Astrocyte of the spinal cord (primary cell): Measurements from ENCODE around the gene IFNA2.
"Not testable (repeated sequence)": the region's sequence is repeated elsewhere in the genome, so short reads cannot be mapped to it uniquely, and the experiment has no call there.

Experiments
- DNase-seq: peaks from one replicate; pipeline ENCODE4 v3.0.0; 2011; ENCODE audit warnings: low read depth, low spot score
- H3K4me3 ChIP-seq: 2 replicates; pipeline ENCODE4 v1.5.1; 2011; ENCODE audit warnings: low read depth, mild to moderate bottlenecking, low read length, moderate library complexity
- in situ Hi-C: cut with HindIII; loops from 2 replicates; pipeline ENCODE4 v1.10.0; 2017; ENCODE audit warnings: low sequenced_read_pairs
- TF ChIP-seq, protein P1 (sequence below): IDR thresholded peaks from 2 replicates; pipeline ENCODE4 v1.5.1; 2012; ENCODE audit warnings: low read depth, mild to moderate bottlenecking, low read length, inconsistent platforms

The IFNA2 gene

DNA sequence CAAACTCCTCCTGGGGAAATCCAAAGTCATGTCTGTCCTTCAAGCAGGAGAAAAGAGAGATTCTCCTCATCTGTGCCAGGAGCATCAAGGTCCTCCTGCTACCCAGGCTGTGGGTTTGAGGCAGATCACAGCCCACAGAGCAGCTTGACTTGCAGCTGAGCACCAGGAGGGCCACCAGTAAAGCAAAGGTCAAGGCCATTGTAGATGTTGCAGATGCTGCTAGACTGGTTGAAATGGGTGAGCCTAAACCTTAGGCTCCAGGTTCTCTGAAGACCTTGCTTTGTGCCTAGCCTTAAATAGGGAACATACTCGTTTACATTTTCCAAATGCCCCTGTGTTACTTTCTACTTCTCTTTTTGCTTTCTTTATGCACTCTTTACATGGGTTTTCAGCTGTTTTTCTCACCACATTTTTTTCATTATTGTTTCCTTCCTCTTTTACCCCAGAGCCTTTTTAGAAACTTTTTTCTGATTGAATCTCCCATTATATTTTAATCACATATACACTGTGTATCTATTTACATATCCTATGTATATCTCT, at the start of gene IFNA2:
IFNA2 (minus strand) TSS at position 268 of the 540 bp plus-strand sequence; CDS start at position 199, 69 bp downstream.
- in situ Hi-C loops = no loop called here
- no peak for DNase-seq
- no peak within 1 kb of the TSS for H3K4me3 ChIP-seq
- TF ChIP-seq, protein P1, sequence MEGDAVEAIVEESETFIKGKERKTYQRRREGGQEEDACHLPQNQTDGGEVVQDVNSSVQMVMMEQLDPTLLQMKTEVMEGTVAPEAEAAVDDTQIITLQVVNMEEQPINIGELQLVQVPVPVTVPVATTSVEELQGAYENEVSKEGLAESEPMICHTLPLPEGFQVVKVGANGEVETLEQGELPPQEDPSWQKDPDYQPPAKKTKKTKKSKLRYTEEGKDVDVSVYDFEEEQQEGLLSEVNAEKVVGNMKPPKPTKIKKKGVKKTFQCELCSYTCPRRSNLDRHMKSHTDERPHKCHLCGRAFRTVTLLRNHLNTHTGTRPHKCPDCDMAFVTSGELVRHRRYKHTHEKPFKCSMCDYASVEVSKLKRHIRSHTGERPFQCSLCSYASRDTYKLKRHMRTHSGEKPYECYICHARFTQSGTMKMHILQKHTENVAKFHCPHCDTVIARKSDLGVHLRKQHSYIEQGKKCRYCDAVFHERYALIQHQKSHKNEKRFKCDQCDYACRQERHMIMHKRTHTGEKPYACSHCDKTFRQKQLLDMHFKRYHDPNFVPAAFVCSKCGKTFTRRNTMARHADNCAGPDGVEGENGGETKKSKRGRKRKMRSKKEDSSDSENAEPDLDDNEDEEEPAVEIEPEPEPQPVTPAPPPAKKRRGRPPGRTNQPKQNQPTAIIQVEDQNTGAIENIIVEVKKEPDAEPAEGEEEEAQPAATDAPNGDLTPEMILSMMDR = no peak

DNA sequence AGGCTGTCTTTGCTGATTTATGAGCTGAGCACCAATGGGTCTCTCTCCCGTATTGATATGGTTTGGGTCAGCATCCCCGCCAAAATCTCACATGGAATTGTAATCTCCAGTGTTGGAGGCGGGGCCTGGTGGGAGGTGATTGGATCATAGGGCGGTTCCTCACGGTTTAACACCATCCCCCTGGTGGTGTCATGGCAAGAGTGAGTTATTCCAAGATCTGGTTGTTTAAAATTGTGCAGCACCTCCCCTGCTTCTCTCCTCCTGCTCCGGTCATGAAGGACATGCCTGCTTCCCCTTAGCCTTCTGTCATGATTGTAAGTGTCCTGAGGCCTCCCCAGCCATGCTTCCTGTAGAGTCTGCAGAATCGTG, 49.8 kb upstream of the IFNA2 start:
- DNase-seq, in situ Hi-C loops, H3K4me3 ChIP-seq: not testable (repeated sequence)

DNA sequence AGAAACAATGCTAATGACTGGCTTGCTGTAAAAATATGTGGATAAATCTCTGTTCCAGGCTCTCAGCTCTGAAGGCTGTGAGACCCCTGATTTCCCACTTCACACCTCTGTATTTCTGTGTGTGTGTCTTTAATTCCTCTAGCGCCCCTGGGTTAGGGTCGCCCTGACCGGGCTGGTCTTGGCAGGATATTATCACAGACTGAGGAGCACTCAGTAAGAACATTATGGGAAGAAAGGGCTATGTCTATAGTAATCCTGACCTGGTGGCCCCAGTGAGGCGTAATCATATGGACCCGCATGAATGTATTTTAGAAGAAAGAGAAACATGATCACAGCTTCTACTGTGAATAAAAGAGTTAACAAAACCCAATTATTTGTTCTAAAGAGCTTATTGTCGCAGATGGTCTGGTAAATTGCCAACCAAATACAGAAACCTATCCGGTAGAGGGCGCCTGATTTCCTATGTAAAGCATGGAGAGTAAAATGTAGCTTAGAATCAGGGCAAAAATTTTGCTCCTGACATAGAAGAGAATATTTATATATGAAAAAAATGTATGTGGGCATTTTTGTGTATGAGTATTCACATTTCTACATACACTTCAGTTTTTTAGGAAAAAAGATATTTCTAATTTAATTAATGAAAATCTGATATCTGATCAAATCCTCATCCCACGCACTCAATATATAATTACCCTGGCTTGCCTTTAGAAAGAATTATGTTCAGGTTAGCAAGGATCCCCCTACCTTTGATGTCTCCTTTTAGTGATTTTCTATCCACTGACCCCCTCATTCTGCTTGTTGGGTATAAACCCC, 49.2 kb upstream of the IFNA2 start:
- in situ Hi-C loops = no loop called here
- TF ChIP-seq, protein P1 = peak; percentile 73
- peak; percentile 78 for DNase-seq
- H3K4me3 ChIP-seq = no peak overlapping the region

DNA sequence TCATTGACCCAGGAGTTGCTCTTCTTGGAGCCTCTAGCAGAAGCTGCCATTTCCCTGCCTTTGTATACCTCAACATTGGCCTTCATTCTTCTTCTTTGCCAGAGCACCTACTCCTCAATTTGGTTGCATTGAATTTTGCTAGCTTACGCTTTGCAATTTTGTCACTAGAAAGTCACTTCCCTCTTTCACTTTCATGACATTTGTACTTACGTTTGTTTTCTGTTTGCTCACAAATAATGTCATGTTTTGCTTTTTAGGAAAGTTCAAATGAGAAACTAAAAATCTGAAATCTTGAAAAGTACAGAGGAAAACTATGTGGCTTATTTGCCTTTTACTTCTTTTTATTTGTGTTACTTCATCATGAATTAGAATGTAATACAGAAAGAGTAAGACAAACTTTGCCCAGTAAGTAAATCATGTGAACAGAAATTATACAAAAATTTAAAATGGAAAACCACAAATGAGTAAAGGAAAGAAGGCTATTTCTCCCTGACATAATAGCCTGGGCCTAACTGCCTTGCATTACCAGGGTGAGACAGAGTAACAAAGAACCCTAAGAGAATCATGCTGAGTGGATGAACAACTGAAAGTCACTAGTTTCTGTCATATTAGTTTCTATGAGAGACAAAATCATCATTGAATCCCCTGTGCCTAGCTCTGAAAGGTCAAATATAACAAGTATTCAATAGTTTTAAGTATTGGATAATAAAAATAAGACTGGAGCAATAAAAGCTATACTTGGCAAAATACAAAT, 47.7 kb upstream of the IFNA2 start:
- in situ Hi-C loops = no loop called here
- no peak for DNase-seq
- TF ChIP-seq, protein P1 = no peak
- H3K4me3 ChIP-seq = no peak overlapping the region

DNA sequence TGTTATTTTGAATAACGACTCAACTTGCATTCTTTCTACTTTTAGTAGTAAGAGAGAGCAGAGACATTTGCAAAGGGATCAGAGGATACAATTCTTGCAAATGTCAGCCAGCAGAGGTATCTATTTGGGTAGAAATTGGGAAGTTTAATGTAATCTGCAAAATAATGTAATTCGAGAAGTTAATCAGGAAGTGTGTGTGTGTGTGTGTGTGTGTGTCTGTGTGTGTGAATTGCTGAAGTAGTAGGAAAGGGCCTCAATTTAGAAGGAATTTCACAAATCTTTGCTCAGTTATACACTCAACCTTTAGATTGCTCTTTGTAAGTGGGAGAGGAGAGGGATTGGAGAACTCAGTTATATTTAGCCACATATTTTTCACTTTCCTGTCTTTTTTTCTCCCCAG, 44.0 kb upstream of the IFNA2 start:
- no peak overlapping the region for H3K4me3 ChIP-seq
- TF ChIP-seq, protein P1 = no peak
- DNase-seq = no peak

DNA sequence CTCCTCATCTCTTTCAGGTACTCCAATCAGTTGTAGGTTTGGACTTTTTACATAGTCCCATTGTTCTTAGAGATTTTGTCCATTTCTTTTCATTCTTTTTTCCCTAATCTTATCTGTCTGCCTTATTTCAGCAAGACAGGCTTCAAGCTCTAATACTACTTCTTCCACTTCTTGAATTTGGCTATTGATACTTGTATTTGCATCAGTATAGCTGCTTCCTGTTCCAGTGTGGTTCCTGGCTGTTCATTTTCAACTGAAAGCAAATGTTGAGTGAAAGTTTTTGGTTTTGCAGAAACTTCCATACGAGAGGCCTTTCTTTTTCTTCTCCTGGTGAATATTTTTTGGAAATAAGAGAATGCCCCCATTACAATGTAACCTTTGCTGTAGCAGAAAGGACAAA, 43.0 kb upstream of the IFNA2 start:
- no peak for DNase-seq
- TF ChIP-seq, protein P1 = no peak
- no peak overlapping the region for H3K4me3 ChIP-seq
- in situ Hi-C loops = no loop called here

More for the DNA sequence above, 44.0 kb upstream of the IFNA2 start:
- in situ Hi-C loops = no loop called here
